Muscle of leg (tissue), 9 donors: ENCODE measurements around the gene SIDT2. TPM values are rescaled to one million over a fixed set of nuclear protein-coding genes. Genes with fewer than 3 reads are reported as not detected.

Experiments used
- polyA plus RNA-seq, 8 donors: library from polyadenylated mRNA; unstranded; fragments of 120-200 nt; gene quantifications; one replicate each; pipeline versions ENCODE4 v1.2.1 to v1.2.3, GENCODE V29; 2013; ENCODE audit warnings: inconsistent platforms in 1 of 8, low replicate concordance in 1 of 8; ENCODE audit not compliant: insufficient read length in 8 of 8, insufficient read depth in 1 of 8
- total RNA-seq: library from RNA; stranded (reverse); fragments of 120-200 nt; gene quantifications from one replicate; pipeline ENCODE4 v1.2.4, GENCODE V29; 2013

SIDT2 gene
- total and polyA plus RNA-seq, 9 donors: 14.8 to 39.3 (median 27.8) TPM

Other genes with a start within 250 kb of the SIDT2 start
- gene SIK3, start 80.3 kb upstream of the SIDT2 start, total RNA-seq: 20.0 TPM
- 10 to 100 TPM; 24.3 to 35.0 (median 30.2) TPM for gene SIK3, start 80.3 kb upstream of the SIDT2 start, polyA plus RNA-seq
- gene PAFAH1B2, start 34.5 kb upstream of the SIDT2 start, total RNA-seq: 59.8 TPM
- 10 to 100 TPM; 33.2 to 57.2 (median 48.5) TPM for gene PAFAH1B2, start 34.5 kb upstream of the SIDT2 start, polyA plus RNA-seq
- 95.4 TPM for gene TAGLN, start 20.6 kb downstream of the SIDT2 start, total RNA-seq
- gene TAGLN, start 20.6 kb downstream of the SIDT2 start, polyA plus RNA-seq: 100 to 1,000 TPM in 7 of 8 donors, 10 to 100 TPM in 1; 98.5 to 140 (median 113) TPM
- gene PCSK7, start 53.3 kb downstream of the SIDT2 start, total RNA-seq: 19.2 TPM
- gene PCSK7, start 53.3 kb downstream of the SIDT2 start, polyA plus RNA-seq: 10 to 100 TPM; 21.1 to 33.7 (median 23.3) TPM
- gene RNF214, start 53.9 kb downstream of the SIDT2 start, total RNA-seq: 11.0 TPM
- 10 to 100 TPM; 14.4 to 19.4 (median 17.5) TPM for gene RNF214, start 53.9 kb downstream of the SIDT2 start, polyA plus RNA-seq
- 5.9 TPM for gene BACE1-AS, start 112.6 kb downstream of the SIDT2 start, total RNA-seq
- 10 to 100 TPM in 5 of 8 donors, 1 to 10 TPM in 3; 7.8 to 14.7 (median 12.1) TPM for gene BACE1-AS, start 112.6 kb downstream of the SIDT2 start, polyA plus RNA-seq
- gene BACE1, start 137.5 kb downstream of the SIDT2 start, total RNA-seq: 16.6 TPM
- 10 to 100 TPM; 30.1 to 40.8 (median 36.7) TPM for gene BACE1, start 137.5 kb downstream of the SIDT2 start, polyA plus RNA-seq
- gene CEP164, start 149.1 kb downstream of the SIDT2 start, total RNA-seq: 17.3 TPM
- 10 to 100 TPM; 10.4 to 17.2 (median 14.5) TPM for gene CEP164, start 149.1 kb downstream of the SIDT2 start, polyA plus RNA-seq